DND-41 (cell line): ENCODE results near the gene PISD.
"Not testable (repeated sequence)": the region's sequence is repeated elsewhere in the genome, so short reads cannot be mapped to it uniquely, and the experiment has no call there.

ENCODE experiments used
- ATAC-seq: fragments of 200-7000 bp; cut with Tn5 transposase; 3 replicates; pipeline ENCODE4 v1.9.1; 2021; ENCODE audit warnings: low read depth; ENCODE audit not compliant: insufficient read depth
- DNase-seq: peaks from one replicate; pipeline ENCODE4 v3.0.0-alpha.2; 2020
- H2AFZ ChIP-seq: 2 replicates; pipeline ENCODE4 v1.6.0; 2012; ENCODE audit warnings: low read depth, low read length
- H3K27ac ChIP-seq: 2 replicates; pipeline ENCODE4 v1.5.1; 2012; ENCODE audit warnings: low read length, inconsistent platforms
- H3K27me3 ChIP-seq: fragments of 200-600 bp; sonication (generic); 2 replicates; pipeline ENCODE4 v1.6.0; 2012; ENCODE audit warnings: low read length, mild to moderate bottlenecking, inconsistent platforms; ENCODE audit not compliant: insufficient read depth, poor library complexity
- H3K36me3 ChIP-seq: 2 replicates; pipeline ENCODE4 v1.5.1; 2012; ENCODE audit warnings: low read length, inconsistent platforms; ENCODE audit not compliant: insufficient read depth
- H3K4me1 ChIP-seq: 2 replicates; pipeline ENCODE4 v1.5.1; 2012; ENCODE audit warnings: mild to moderate bottlenecking, low read length; ENCODE audit not compliant: insufficient read depth
- H3K4me2 ChIP-seq: 2 replicates; pipeline ENCODE4 v1.6.0; 2012; ENCODE audit warnings: mild to moderate bottlenecking, moderate library complexity, low read length, inconsistent platforms; ENCODE audit not compliant: insufficient read depth
- H3K4me3 ChIP-seq, 2 experiments: fragments of 200-600 bp in 1 of 2; shearing (Covaris generic) in 1 of 2; 2 replicates each; pipeline ENCODE4 v1.5.1; 2012 to 2016; ENCODE audit warnings: inconsistent platforms in 2 of 2, low read length in 2 of 2, mild to moderate bottlenecking in 2 of 2, low read depth in 1 of 2, moderate library complexity in 1 of 2
- H3K79me2 ChIP-seq: 2 replicates; pipeline ENCODE4 v1.6.0; 2012; ENCODE audit warnings: low read length, inconsistent platforms; ENCODE audit not compliant: insufficient read depth
- H3K9ac ChIP-seq: 2 replicates; pipeline ENCODE4 v1.6.0; 2012; ENCODE audit warnings: low read depth, mild to moderate bottlenecking, inconsistent platforms, low read length, moderate library complexity
- H3K9me3 ChIP-seq: 2 replicates; pipeline ENCODE4 v1.5.1; 2012; ENCODE audit warnings: low read length, moderate library complexity, mild to moderate bottlenecking, inconsistent platforms; ENCODE audit not compliant: insufficient read depth, severe bottlenecking
- H4K20me1 ChIP-seq: 2 replicates; pipeline ENCODE4 v1.6.0; 2012; ENCODE audit warnings: low read length; ENCODE audit not compliant: insufficient read depth
- EZH2 ChIP-seq: IDR thresholded peaks from 3 replicates; pipeline ENCODE4 v1.6.1; 2012; ENCODE audit warnings: borderline replicate concordance, low read depth, mild to moderate bottlenecking, moderate library complexity, low read length, inconsistent platforms; ENCODE audit not compliant: severe bottlenecking
- TF ChIP-seq, protein P1 (sequence below): IDR thresholded peaks from 2 replicates; pipeline ENCODE4 v1.5.1; 2012; ENCODE audit warnings: borderline replicate concordance, low read length, moderate library complexity, mild to moderate bottlenecking; ENCODE audit not compliant: poor library complexity, severe bottlenecking; ENCODE audit errors: extremely low read depth

The PISD gene

DNA sequence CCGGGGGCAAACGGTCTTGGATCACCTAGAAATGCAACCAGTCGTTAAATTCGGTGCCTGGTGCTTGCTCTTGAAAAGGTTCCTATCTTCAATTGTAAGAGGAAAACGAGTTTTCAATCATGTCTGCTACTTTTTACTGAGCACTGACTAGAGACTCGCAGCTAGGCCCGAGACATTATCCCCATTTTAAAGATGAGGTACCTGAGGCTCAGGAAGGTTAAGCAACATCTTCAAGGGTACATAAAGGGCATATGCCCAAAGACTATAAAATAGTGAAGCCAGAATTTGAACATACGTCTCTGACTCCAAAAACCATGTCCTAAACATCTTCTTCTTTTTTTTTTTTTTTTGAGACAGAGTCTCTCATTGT lies 638 bp upstream of the PISD start:
- Histone ChIP-seq H2AFZ (peak overlapping the region; percentile 97), H3K36me3 (0 out of 2 replicates have a peak, but pooled peaks cover 2% of the 10 kb centered on the region), H3K27me3 (no peaks in the 10 kb centered on the region), H3K4me3 (peak overlapping the region; percentile 91 to 94; a peak in 3 of 4 replicates), H3K79me2 (peaks cover 44% of the 10 kb centered on the region), H3K9ac (peak overlapping the region; percentile 71), H3K9me3 (no peaks in the 10 kb centered on the region), H3K4me1 (peaks cover 34% of the 10 kb centered on the region), H3K27ac (peak overlapping the region; percentile 55; the same call in 1 of the 2 replicates), H4K20me1 (no peaks in the 10 kb centered on the region), H3K4me2 (peak overlapping the region; percentile 84)
- ATAC-seq (no peak), DNase-seq (no peak)
- no peak for TF ChIP-seq EZH2
- TF ChIP-seq, protein P1, sequence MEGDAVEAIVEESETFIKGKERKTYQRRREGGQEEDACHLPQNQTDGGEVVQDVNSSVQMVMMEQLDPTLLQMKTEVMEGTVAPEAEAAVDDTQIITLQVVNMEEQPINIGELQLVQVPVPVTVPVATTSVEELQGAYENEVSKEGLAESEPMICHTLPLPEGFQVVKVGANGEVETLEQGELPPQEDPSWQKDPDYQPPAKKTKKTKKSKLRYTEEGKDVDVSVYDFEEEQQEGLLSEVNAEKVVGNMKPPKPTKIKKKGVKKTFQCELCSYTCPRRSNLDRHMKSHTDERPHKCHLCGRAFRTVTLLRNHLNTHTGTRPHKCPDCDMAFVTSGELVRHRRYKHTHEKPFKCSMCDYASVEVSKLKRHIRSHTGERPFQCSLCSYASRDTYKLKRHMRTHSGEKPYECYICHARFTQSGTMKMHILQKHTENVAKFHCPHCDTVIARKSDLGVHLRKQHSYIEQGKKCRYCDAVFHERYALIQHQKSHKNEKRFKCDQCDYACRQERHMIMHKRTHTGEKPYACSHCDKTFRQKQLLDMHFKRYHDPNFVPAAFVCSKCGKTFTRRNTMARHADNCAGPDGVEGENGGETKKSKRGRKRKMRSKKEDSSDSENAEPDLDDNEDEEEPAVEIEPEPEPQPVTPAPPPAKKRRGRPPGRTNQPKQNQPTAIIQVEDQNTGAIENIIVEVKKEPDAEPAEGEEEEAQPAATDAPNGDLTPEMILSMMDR, result no peak

DNA sequence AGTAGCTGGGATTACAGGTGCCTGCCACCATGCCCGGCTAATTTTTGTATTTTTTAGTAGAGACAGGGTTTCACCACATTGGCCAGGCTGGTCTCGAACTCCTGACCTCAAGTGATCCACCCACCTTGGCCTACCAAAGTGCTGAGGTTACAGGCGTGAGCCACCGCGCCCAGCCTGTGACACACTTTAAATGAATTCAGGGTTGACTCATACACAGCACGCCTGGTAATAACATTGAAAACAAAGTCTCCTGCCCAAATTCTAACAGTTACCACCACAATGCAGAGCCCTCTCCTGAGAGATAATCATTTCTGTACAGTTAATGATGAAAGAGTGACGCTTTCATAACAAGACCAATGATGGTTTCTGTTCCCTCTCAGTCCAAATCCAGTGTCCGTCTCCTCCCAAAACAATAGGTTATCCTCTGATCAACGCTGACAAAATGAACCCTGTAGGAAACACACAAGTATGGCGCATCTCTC lies 1.1 kb downstream of the PISD start:
- not testable (repeated sequence) for H3K36me3 ChIP-seq, H3K9me3 ChIP-seq, H4K20me1 ChIP-seq, DNase-seq, H3K27ac ChIP-seq, H2AFZ ChIP-seq, ATAC-seq, H3K27me3 ChIP-seq
- H3K9ac ChIP-seq, result peak overlapping the region; percentile 71
- H3K79me2 ChIP-seq, result peaks cover 52% of the 10 kb centered on the region
- peak overlapping the region; percentile 84 for H3K4me2 ChIP-seq
- peaks cover 33% of the 10 kb centered on the region for H3K4me1 ChIP-seq
- H3K4me3 ChIP-seq, result peak overlapping the region; percentile 91 to 94; a peak in 3 of 4 replicates

DNA sequence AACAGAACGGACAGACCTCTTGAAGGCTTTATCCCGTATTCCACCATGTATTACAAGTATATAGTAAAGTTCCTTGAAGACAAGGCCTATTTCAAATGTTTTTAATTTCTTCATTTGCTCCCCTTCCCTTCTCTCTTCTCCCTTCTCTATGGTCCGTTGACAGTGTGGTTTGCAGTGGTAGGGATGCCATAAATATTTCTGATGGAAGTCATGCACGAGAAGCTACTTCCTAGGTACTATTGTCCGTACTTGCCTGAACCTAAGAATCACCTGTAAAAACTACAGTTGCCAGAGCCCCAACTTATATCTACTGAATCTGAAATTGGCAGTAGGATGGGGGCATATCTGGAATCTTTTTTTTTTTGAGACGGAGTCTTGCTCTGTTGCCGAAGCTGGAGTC lies 2.8 kb downstream of the PISD start:
- Histone ChIP-seq H4K20me1 (peaks cover under 1% of the 10 kb centered on the region; the same call in 1 of the 2 replicates), H3K9ac (no peak overlapping the region), H3K27me3 (no peaks in the 10 kb centered on the region), H3K4me3 (no peak overlapping the region), H3K9me3 (no peaks in the 10 kb centered on the region), H3K4me1 (peaks cover 28% of the 10 kb centered on the region), H3K36me3 (0 out of 2 replicates have a peak, but pooled peaks cover 2% of the 10 kb centered on the region), H3K4me2 (no peak overlapping the region), H3K79me2 (peaks cover 58% of the 10 kb centered on the region), H3K27ac (no peak overlapping the region), H2AFZ (no peak overlapping the region)
- TF ChIP-seq EZH2, result no peak
- TF ChIP-seq, protein P1, result no peak
- ATAC-seq (no peak), DNase-seq (no peak)

DNA sequence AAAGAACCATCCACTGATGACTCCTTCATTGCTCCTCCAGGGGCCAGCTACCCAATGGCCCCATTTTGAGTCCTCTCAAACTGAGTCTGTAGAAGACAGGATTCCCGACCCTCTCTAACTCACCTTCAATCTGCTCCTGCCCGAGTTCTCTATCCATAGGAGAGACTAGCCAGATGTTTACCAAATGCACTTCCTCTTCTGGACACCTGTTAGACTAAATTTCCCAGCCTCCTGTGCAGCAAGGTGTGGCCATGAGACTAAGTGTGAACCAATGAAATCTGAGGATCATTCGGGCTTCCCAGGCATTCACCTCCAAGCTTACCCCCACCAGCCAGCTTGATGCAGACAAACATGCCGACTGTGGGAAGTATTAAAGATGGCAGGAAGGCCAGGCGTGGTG lies 7.6 kb downstream of the PISD start:
- Histone ChIP-seq H2AFZ (no peak overlapping the region), H3K36me3 (peaks cover 5% of the 10 kb centered on the region; the same call in 1 of the 2 replicates), H3K79me2 (peaks cover 59% of the 10 kb centered on the region), H3K27ac (no peak overlapping the region), H3K9me3 (no peaks in the 10 kb centered on the region), H3K4me2 (no peak overlapping the region), H3K9ac (no peak overlapping the region), H3K27me3 (no peaks in the 10 kb centered on the region), H4K20me1 (peaks cover 5% of the 10 kb centered on the region; the same call in 1 of the 2 replicates), H3K4me1 (no peaks in the 10 kb centered on the region), H3K4me3 (no peak overlapping the region)
- no peak for DNase-seq
- TF ChIP-seq EZH2, result no peak
- TF ChIP-seq, protein P1, result no peak
- no peak for ATAC-seq
